ENCODE results near the gene PITRM1.
"Not testable (repeated sequence)": the region's sequence is repeated elsewhere in the genome, so short reads cannot be mapped to it uniquely, and the experiment has no call there.

PITRM1 gene

DNA sequence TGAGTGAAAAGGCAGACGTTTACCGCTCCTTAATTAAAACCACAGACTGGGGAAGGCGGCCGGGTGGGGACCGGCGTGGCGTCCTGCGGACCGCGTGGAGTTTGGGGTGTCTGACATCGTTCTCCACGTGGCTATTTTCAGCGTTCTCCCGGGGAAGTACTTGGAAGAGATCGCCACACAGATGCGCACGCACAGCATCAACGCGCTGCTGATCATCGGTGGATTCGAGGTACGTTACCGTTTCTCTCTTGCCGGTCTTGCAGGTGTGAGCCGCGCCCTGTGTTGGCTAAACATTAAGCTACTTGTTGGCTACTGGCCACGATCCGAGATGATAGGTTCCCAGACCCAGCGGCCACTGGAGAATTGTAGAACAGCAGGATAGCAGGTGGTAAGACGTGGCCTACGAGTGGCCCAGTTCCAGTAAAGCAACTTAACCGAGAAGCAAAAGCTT is 53.9 kb downstream of the PITRM1 start:
- DNase-seq: no peak

DNA sequence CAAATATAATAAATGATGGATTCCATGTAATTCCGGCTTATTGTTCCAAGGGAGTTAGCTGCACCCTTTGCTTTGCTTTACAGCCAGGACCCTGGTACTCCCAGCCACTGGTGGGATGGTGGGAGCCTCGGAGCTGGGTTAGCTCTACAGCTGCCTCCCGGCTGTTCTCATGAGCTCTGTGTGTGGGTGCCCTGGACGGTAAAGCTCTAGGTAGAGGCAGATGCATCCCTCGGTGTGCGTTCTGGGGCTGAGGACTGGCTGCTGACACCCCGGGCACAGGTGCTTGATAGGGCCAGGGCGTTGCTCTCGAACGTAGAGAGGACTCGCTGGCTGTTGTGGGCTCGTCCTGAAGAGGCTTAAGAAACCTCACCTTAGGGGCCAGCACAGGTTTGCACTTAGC is 55.1 kb downstream of the PITRM1 start:
- no peak for DNase-seq

DNA sequence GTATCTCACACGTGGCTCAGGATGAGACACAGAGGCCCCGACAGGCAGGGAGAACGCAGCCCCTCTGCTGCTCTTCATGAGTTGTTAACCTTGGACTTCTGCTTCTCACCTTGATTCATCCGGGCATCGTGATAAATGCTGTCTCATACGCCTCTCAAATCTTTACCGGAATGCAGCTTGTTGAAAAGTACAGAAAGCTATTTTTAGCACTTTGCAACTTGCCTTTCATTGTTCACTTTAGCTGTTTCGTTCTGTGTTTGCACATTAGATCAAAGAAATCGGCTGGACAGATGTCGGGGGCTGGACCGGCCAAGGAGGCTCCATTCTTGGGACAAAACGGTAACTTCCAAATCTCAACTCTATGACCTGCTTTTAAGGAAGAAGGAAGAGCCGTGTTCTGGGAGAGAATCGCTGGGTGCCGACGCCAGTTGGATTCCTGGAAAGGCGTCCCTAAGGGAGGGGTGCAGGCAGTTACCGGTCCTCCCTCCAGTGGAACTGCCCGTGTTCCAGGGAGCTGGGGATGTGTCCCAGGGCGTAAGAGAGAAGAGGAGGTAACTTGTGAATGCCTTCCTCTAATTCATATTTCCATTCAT is 56.0 kb downstream of the PITRM1 start:
- no peak for DNase-seq

DNA sequence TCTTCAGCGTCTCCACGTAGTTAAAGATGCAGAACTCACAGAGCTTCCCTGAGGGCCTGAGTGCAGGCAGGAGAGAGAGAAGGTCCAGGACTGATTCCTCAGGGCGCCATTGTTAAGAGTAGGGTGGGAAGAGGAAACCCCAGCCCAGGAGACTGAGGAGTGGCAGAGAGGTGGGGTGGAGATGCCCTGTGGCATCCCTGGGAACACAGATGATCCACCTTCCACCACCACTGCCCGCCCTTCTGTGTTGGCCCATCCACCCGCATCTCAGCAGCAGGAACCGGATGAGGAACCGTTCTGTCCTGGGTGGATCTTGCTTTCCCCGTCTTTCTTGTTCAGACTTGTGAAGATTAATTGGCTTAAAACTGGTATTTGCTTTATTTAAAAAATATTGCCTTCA is 56.9 kb downstream of the PITRM1 start:
- DNase-seq: no peak

DNA sequence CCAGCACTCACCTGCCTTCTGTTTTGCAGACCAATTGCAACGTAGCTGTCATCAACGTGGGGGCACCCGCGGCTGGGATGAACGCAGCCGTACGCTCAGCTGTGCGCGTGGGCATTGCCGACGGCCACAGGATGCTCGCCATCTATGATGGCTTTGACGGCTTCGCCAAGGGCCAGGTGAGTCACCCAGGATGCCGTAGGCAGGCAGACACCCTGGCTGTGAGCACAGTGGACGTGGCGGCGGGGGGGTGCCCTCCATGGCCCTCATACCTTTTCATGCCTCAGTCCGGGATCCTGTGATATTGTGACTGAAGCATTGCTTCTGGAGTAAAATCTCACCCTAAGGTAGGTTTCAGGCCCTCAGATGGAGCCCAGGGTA is 59.2 kb downstream of the PITRM1 start:
- DNase-seq: no peak

DNA sequence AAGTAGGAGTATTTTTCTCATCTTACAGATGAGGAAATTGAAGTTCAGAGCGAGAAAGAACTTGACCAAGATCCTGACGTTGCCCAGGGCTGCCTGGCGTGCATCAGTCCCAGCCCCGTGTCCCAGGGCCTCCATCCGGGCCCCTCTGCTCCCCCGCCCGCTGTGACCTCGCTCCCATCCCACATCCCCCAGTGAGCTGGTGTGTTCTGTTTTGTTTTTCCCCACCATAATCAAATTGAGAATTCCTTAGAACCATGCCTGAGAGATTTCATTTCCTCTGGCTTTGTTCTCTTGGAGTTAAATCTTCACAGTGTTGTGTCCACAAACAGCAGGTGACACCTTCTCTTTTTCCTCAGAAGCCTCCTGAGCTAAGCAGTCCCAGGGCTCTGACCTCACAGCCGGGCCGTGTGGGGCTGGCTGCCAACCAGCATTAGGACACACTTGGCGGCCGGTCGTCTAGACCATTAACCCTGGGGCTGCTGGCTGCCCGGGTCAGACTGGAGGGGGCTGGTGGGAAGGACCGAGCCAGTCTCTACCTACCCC is 60.9 kb downstream of the PITRM1 start:
- no peak for DNase-seq

DNA sequence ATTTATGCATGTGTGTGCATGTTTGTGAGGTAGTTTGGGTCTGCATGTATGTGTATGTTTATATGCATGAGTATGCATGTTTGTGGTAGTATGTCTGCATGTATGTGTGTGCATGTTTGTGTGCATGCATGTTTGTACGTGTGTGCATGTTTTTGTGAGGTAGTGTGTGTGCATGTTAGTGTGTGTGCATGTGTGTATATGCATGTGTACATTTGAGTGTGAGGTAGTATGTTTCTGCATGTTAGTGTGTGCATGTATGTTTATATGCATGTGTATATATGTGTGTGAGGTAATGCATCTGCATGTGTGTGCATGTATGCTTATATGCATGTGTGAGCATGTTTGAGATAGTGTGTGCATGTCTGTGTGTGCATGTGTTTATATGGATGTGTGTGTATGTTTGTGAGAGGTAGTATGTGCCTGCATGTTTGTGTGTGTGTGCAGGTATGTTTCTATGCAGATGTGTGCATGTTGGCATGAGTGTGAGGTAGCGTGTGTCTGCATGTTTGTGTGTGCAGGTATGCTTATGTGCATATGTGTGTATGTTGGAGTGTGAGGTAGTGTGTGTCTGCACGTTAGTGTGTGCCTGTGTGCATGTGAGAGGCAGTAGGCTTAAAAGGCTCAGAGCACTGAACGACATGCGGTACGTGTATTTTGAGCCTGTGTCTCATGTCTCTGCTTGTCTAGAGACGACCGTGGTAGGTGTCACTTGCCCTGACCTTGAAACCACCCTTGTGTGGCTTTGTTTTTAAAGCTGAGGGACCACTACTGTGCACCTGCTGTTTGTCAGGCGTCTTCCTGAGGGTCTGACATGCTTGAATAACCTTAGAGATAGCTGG is 61.6 kb downstream of the PITRM1 start:
- DNase-seq: no peak

DNA sequence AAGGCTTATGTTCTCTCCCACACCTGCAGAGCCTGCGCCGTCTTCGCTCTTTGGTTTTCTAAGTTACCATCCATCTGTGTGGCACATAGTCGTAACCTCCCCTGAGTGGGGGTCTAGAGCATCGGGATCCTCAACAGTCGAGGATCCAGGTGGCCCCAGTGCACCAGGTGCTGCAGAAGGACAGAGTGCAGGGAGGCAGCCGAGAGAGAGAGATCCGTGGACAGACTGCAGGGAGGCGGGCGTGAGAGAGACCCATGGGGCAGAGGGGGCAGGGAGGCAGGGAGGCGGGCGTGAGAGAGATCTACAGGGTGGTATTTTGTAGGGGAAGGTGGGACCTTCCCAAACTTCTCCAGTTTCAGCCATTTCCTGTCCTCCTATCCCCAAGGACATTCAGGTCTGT is 62.9 kb downstream of the PITRM1 start:
- DNase-seq: no peak

DNA sequence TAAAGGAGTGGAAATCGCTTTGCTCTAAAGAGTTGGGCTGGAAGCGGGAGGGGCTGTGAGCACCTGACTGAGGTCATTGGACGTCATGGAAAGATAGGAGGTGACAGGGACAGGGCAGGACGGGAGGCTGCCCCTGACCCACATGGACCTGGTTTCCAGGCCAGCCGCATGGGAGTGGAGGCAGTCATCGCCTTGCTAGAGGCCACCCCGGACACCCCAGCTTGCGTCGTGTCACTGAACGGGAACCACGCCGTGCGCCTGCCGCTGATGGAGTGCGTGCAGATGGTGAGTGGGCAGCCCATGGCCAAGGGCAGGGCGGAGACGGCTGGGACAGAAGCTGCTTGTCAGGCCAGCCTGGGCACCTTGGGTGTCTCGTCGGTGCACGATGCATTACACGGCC is 63.4 kb downstream of the PITRM1 start:
- DNase-seq: no peak

DNA sequence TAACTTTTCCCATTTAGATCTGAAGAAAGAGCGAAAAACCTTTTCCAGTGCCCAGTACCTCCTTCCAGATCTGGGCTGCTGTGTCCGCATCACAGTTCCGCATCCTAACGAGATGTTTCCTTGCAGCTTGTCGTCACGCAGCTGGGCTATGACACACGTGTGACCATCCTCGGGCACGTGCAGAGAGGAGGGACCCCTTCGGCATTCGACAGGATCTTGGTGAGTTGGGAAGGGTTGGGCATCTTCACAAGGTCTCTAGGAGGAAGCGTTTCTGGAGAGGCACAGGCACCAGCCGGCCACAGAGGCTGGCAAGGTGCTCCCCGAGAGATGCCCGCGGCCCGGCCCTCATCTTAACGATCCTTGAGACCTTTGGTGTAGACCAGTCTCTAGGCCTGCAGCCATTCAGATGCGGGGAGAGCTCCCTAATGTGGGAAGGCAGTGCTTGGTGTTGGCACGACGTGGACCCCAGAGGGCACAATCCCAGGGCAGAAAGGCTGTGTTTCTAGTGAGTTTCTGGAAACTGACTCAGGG is 63.9 kb downstream of the PITRM1 start:
- no peak for DNase-seq

DNA sequence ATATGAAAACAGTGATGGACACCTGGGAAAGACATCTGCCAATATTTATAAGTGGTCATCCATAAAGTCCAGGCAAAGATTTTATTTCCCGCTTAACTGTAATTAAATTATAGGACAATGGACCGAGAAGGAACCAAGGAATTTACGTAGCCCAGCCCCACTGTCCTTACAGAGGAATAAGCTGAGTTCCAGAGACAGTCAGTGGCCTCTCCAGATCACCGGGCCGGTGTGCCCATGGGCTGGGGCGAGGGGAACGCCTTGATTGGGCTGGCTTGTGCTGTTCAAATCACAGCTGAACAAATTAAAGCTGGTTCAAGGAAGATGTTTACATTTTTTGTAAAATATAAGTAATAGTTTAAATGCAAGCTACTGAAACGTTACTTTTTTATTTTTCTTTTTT is 64.5 kb downstream of the PITRM1 start:
- DNase-seq: no peak

DNA sequence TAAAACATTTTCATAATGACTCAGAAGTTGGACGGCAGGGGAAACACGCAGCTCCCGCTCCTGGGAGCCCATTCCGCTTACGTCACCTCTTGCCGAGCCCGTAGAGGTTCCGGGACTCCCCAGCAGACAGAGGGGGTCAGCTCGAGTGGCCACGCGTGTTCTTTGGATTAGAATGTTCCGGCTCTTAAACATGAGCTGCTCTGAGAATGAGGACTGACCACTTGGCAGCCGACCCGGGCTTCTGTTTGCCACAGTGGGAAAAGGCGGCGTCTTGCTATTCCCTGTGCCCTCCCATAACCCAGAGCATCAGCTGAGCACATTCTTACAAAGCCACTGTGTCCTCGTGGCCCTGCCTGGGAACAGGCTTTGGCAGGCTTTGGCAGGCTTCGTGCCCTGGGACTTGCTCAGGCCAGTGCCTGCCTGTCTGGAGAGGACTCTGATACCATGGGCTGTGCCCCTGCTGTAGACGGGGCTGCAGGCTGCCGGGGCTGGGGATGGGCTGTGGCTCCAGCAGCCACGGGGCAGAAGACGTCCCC is 65.1 kb downstream of the PITRM1 start:
- DNase-seq: no peak

DNA sequence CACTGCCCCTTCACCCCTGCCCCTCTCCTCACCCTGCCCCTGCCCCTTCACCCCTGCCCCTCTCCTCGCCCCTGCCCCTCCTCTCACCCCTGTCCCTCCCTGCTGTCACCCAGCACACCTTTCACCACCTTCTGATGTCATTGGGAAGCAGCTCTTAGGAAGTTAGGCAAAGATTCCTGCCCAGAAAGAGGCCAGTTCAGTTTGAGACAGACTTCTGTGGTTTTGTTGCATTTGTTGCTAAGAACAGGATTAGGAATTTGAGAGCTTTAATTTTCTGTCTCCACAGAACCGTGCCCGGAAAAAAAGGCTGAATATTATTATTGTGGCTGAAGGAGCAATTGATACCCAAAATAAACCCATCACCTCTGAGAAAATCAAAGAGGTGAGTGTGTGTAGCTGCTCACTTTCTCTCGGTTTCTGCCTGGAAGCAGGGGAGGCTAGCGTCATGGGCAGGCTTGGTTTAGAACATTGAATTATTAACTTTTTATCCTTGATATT is 65.6 kb downstream of the PITRM1 start:
- DNase-seq: no peak

DNA sequence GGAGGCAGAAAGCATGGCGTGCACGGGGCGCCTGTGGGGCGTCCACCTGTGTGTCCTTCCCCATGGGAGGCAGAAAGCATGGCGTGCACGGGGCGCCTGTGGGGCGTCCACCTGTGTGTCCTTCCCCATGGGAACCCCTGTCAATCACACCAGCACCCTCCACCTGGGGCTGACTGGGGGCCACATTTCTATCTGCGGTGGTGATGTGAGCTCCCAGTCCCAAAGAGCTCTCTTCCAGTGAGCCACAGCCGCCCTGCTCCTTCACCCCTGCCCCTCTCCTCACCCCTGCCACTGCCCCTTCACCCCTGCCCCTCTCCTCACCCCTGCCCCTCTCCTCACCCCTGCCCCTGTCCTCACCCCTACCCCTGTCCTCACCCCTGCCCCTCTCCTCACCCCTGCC is 66.3 kb downstream of the PITRM1 start:
- not testable (repeated sequence) for DNase-seq

DNA sequence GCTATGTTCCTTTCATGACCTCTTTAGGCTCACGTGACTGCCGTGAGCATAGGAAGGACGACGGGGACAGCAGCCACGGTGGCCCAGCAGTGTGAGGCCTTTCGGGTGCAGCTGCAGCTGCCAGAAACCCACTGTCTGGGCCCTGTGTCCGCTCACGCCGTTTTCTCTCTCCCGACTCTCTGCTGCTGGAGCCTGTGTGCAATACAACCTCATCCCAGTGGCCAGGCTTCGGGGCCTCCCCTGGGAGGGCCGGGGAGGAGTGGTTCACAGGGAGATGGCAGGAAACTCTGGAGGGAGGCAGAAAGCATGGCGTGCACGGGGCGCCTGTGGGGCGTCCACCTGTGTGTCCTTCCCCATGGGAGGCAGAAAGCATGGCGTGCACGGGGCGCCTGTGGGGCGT is 66.7 kb downstream of the PITRM1 start:
- DNase-seq: no peak

DNA sequence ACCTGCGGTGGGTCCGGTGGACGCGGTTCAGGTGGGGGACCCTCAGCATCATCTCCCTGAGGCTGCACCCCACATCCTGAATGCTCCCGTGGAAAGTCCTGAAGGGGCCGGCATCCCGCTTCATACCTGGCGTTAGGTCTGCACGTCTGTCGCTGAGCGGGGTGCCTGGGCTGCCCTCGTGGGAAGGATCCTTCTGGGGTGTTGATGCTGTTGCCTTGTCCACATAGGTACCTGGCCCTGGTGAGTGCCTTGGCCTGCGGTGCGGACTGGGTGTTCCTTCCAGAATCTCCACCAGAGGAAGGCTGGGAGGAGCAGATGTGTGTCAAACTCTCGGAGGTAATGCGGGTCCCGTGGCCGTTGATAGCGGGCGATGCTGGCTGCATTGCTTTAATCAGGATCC is 67.4 kb downstream of the PITRM1 start:
- DNase-seq: no peak

DNA sequence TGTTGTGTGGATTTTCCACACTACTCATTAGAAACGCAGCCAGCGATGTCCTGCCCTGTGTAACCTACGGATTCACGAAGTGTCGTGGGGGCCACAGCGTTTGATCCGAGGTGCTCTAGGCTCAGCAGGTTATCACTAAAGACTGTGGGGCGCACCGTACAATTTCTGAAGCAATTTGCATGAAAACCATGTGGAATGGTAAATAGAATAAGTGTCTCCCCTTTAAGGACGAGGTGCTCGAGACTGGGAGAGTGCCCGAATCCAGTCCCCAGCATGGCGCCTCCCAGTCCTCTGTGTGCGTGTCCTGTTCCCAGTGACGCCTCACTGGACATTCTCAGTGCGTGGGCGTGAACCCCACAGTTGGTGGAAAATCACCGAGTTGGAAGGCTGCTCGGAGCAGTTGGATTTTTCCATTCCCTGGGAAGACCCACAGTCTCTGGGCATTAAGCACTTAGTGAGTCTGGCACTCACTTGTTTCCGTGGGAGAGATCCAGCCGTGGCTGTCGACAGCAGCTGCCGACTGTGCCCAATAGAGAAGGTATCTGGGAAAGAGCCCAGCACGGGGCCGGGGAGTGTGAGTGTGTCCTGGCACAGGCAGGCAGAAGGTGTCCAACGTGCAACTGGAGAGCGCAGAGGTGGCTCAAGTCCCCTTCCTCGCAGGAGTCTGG is 68.2 kb downstream of the PITRM1 start:
- DNase-seq: no peak

DNA sequence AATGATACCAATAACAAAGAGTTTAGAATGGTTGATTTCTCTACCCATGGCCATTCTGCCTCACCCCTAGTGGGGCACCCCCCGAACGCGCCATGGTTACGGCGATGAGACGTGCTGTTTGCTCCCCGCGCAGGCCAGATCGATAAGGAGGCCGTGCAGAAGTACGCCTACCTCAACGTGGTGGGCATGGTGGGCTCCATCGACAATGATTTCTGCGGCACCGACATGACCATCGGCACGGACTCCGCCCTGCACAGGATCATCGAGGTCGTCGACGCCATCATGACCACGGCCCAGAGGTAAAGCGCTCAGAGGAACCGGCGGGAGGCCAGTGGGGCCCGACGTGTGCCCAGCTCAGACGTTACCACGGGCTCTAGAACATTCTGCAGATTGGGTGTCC is 68.9 kb downstream of the PITRM1 start:
- DNase-seq: no peak

DNA sequence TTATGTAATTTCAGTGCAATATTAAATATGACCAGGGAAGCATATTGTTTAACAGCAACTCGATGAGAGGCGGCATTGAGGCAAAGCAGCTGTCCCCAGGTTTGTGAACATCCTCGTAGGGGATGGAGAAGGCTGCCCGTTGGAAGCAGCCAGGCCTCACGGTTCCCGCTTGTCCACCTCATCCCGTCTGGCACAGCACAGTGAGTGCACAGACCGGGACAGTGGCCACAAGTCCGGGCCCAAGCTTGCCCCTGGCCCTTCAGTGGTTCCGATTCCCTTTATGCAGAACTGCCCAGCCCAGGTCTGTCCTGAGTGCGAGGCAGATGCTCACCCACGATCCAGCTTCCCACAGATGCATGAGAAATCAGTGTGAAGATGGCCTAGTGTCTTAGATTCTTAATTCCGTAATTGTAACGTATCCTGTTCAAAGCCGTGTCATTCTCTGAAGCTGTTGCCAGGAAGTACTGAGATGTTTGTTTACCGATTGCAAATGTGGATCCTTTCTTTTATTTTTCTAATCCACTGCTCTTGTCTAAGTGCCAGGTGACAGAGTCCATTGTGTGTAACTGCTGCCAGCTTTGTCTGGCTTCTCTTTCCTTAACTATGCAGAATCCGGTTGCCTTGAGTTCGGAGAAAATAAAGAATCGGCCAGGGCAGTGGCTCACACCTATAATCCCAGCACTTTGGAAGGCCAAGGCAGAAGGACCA is 69.7 kb downstream of the PITRM1 start:
- DNase-seq: no peak

DNA sequence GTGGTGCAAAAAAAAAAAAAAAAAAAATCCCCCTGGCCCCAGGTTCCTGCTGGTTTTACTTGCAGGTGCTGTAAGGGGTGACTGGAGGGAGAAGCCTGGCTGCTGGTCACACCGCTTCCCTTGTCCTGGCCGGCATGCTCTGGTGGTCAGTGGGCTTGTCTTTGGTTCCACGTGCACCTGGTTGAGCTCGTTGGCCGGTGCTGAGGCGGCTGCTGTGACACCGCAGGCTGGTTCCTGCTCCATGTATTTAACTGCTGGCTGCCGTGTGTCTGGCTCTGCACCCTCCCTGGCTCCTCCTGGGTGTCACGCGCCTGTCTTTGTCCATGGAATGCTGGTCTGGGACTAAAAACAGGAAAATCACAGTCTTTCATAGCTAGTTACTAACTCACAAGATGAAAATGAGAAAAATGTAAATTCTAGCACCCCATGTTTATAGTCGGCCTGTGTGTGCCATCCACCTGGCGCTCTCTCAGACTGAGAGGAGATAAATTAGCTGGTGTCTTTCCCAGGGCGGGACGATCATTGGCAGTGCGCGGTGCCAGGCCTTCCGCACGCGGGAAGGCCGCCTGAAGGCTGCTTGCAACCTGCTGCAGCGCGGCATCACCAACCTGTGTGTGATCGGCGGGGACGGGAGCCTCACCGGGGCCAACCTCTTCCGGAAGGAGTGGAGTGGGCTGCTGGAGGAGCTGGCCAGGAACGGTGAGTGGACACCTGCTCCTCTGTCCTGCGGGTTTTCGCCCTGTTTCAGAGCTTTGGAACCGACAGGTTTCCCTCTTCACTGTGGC is 71.5 kb downstream of the PITRM1 start:
- no peak for DNase-seq

DNA sequence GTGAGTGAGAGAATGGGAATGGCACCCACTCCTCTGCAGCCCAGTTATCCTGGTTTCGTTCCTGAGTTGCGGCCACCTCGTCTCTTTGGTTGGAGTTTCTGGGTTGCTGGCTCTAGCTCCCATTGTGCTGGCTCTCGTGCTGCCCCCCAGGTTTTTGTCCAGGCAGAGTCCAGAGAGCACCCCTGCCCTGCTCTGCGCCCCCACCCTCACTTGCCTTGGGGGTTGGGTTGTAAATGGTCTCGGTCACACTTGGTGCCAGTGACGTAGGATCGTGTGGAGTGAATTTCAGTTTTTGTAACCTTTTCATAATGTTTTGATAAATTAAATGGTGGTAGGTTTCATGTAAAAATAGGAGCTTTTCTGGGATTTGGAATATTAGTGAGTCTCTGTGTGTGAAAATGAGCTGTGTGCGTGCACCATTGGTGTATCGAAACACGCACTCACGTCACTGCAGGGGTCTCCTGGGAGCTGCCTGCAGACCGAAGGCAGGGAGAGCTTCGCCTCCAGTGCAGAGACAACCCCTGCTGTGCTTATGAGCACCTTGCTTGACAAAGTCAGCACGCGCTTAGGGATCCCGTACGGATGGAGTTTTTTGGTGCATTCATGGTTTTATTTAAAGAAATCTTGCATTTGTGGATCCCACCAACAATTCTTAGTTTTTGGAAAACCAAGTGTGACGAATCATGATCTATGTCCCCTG is 72.3 kb downstream of the PITRM1 start:
- DNase-seq: no peak

Data from GDM1 (cell line).